PC-9 (cell line): Measurements from ENCODE around the gene ALDH18A1.

Experiments used
- CTCF ChIP-seq: fragments of 200-600 bp; sonication (generic); conservative IDR thresholded peaks from 2 replicates; pipeline ENCODE4 v1.6.1; 2017; ENCODE audit warnings: mixed run types, antibody characterized with exemption, mild to moderate bottlenecking, moderate library complexity
- EZH2 ChIP-seq: fragments of 200-600 bp; sonication (generic); IDR thresholded peaks from 2 replicates; pipeline ENCODE4 v1.8.0; 2017; ENCODE audit warnings: antibody characterized with exemption, low read depth

GRCh38 chr10:95656291-95657164 is at the start of gene ALDH18A1:
- no peak for TF ChIP-seq CTCF
- no peak for TF ChIP-seq EZH2
